Retinal pigment epithelial cell (primary cell): ENCODE data around the gene EEIG2.

Experiments used
- DNase-seq: peaks from one replicate; pipeline ENCODE4 v3.0.0-alpha.2; 2010; ENCODE audit warnings: low read depth
- H3K4me3 ChIP-seq: 2 replicates; pipeline ENCODE4 v1.5.1; 2011; ENCODE audit warnings: mild to moderate bottlenecking, low read length, control low read depth, moderate library complexity
- CTCF ChIP-seq: conservative IDR thresholded peaks from 2 replicates; pipeline ENCODE4 v1.5.1; 2011; ENCODE audit warnings: low read depth, low read length, control low read depth, inconsistent platforms

The EEIG2 gene

GRCh38 chr1:108584428-108584856, 24.5 kb downstream of the EEIG2 start:
- no peak for DNase-seq
- TF ChIP-seq CTCF = no peak

GRCh38 chr1:108585313-108585712, 25.4 kb downstream of the EEIG2 start:
- TF ChIP-seq CTCF = no peak
- no peak overlapping the region for H3K4me3 ChIP-seq

More at GRCh38 chr1:108584428-108584856, 24.5 kb downstream of the EEIG2 start:
- no peak overlapping the region for H3K4me3 ChIP-seq

GRCh38 chr1:108590441-108590840, 30.5 kb downstream of the EEIG2 start:
- no peak overlapping the region for H3K4me3 ChIP-seq

More at GRCh38 chr1:108585313-108585712, 25.4 kb downstream of the EEIG2 start:
- no peak for DNase-seq

GRCh38 chr1:108590957-108591356, 31.1 kb downstream of the EEIG2 start:
- DNase-seq = peak; percentile 86
- no peak for TF ChIP-seq CTCF

More at GRCh38 chr1:108590441-108590840, 30.5 kb downstream of the EEIG2 start:
- DNase-seq = no peak
- TF ChIP-seq CTCF = no peak

GRCh38 chr1:108591466-108591865, 31.6 kb downstream of the EEIG2 start:
- DNase-seq = no peak
- H3K4me3 ChIP-seq = no peak overlapping the region
- TF ChIP-seq CTCF = no peak

More at GRCh38 chr1:108590957-108591356, 31.1 kb downstream of the EEIG2 start:
- no peak overlapping the region for H3K4me3 ChIP-seq

GRCh38 chr1:108592030-108592759, 32.3 kb downstream of the EEIG2 start:
- TF ChIP-seq CTCF = no peak
- no peak for DNase-seq
- H3K4me3 ChIP-seq = no peak overlapping the region

- no peak for DNase-seq
- H3K4me3 ChIP-seq = no peak overlapping the region
- TF ChIP-seq CTCF = no peak
These were observed 33.5 kb downstream of the EEIG2 start for GRCh38 chr1:108593448-108593847.
